HG03103 (cell line): Measurements from ENCODE around the gene RSAD2.

Source experiments
- ATAC-seq: cut with Tn5 transposase; IDR thresholded peaks from one replicate; pipeline ENCODE4 v1.9.1; 2021; ENCODE audit warnings: low read depth; ENCODE audit not compliant: unreplicated experiment

RSAD2 gene

GRCh38 chr2:6863792-6864191 is 13.8 kb upstream of the RSAD2 start:
- ATAC-seq: no peak

- no peak for ATAC-seq
Observed at GRCh38 chr2:6864231-6864754, 13.3 kb upstream of the RSAD2 start.

GRCh38 chr2:6864923-6865345 is 12.6 kb upstream of the RSAD2 start:
- ATAC-seq: peak; percentile 14

GRCh38 chr2:6865346-6866274 is 12.0 kb upstream of the RSAD2 start, which contains the start of gene CMPK2:
CMPK2 (minus strand) TSS chr2:6865907; CDS start chr2:6865696, 211 bp downstream.
- peak; percentile 71 for ATAC-seq

GRCh38 chr2:6866275-6866671 is 11.3 kb upstream of the RSAD2 start:
- peak; percentile 36 for ATAC-seq

- ATAC-seq: no peak
Observed at GRCh38 chr2:6866982-6867381, 10.6 kb upstream of the RSAD2 start.

GRCh38 chr2:6872394-6872793 is 5.2 kb upstream of the RSAD2 start:
- ATAC-seq: peak; percentile 64

GRCh38 chr2:6874032-6874431 is 3.5 kb upstream of the RSAD2 start:
- no peak for ATAC-seq

- ATAC-seq: no peak
Observed at GRCh38 chr2:6876309-6876708, 1.3 kb upstream of the RSAD2 start.

GRCh38 chr2:6878549-6878948 is 972 bp downstream of the RSAD2 start:
- ATAC-seq: no peak

- no peak for ATAC-seq
Observed at GRCh38 chr2:6879011-6879410, 1.4 kb downstream of the RSAD2 start.

- ATAC-seq: no peak
Observed at GRCh38 chr2:6880200-6880733, 2.7 kb downstream of the RSAD2 start.

- no peak for ATAC-seq
Observed at GRCh38 chr2:6881046-6881445, 3.5 kb downstream of the RSAD2 start.

GRCh38 chr2:6881516-6881915 is 3.9 kb downstream of the RSAD2 start:
- ATAC-seq: no peak

- ATAC-seq: no peak
Observed at GRCh38 chr2:6883448-6884122, 6.0 kb downstream of the RSAD2 start.

- no peak for ATAC-seq
Observed at GRCh38 chr2:6885551-6885950, 8.0 kb downstream of the RSAD2 start.

- ATAC-seq: no peak
Observed at GRCh38 chr2:6885968-6886367, 8.4 kb downstream of the RSAD2 start.

- ATAC-seq: no peak
Observed at GRCh38 chr2:6887751-6888192, 10.2 kb downstream of the RSAD2 start.

- no peak for ATAC-seq
Observed at GRCh38 chr2:6888724-6889123, 11.1 kb downstream of the RSAD2 start.

- no peak for ATAC-seq
Observed at GRCh38 chr2:6893876-6894482, 16.4 kb downstream of the RSAD2 start.
